ENCODE data around the gene AIFM3.
"Not testable (repeated sequence)": the region's sequence is repeated elsewhere in the genome, so short reads cannot be mapped to it uniquely, and the experiment has no call there.

The AIFM3 gene, protein sequence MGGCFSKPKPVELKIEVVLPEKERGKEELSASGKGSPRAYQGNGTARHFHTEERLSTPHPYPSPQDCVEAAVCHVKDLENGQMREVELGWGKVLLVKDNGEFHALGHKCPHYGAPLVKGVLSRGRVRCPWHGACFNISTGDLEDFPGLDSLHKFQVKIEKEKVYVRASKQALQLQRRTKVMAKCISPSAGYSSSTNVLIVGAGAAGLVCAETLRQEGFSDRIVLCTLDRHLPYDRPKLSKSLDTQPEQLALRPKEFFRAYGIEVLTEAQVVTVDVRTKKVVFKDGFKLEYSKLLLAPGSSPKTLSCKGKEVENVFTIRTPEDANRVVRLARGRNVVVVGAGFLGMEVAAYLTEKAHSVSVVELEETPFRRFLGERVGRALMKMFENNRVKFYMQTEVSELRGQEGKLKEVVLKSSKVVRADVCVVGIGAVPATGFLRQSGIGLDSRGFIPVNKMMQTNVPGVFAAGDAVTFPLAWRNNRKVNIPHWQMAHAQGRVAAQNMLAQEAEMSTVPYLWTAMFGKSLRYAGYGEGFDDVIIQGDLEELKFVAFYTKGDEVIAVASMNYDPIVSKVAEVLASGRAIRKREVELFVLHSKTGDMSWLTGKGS

GRCh38 chr22:20966883-20967696 is at the start of gene AIFM3:
Gene AIFM3, plus strand, starts transcription at chr22:20967255. Its CDS starts 690 bp downstream, at chr22:20967945.
- no peak for DNase-seq

- no peak for DNase-seq
Observed at GRCh38 chr22:20918663-20919218, 48.3 kb upstream of the AIFM3 start.

GRCh38 chr22:20919718-20920117 is 47.3 kb upstream of the AIFM3 start:
- no peak for DNase-seq

GRCh38 chr22:20920881-20921203 is 46.2 kb upstream of the AIFM3 start:
- DNase-seq: no peak

DNA sequence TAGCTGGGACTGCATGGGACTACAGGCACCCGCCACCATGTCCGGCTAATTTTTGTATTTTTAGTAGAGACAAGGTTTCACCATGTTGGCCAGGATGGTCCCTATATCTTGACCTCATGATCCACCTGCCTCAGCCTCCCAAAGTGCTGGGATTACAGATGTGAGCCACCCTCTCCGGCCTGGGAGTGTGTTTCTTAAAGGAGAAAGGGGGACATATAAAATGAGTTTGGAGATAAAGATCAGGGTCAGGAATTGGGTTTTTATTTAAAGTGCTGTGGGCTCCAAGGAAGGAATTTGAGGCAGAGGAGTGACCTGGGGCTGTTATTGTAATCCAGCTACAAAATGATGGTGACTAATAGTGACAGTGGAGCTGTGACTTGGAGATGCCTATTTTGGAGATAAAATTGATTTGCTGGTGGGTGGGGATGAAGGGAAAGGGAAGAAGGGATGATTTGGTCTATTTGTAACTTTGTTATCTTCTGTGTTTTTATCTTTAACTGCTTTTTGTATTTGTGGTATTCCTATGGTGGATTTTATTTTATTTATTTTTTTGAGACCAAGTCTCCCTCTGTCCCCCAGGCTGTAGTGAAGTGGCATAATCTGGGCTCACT is 44.8 kb upstream of the AIFM3 start:
- DNase-seq: no peak

DNA sequence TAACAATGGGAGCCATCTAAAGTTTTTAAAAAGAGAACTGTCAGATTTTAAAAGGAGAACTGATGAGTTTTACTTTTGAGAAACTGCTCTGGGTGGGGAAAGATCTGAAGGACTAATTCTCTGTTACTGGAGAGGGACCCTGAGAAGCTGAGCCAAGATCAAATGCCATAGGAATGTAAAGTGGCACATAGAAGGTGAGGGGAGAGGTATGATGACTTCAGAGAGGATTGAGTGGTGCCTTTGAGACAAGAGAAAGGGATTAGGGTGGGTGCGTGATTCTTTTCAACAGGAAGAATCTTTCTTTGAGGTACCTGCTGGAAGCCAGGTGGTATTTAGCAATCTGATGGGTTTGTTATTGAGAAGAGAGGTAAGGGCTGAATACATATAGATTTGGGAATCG is 40.8 kb upstream of the AIFM3 start:
- no peak for DNase-seq

DNA sequence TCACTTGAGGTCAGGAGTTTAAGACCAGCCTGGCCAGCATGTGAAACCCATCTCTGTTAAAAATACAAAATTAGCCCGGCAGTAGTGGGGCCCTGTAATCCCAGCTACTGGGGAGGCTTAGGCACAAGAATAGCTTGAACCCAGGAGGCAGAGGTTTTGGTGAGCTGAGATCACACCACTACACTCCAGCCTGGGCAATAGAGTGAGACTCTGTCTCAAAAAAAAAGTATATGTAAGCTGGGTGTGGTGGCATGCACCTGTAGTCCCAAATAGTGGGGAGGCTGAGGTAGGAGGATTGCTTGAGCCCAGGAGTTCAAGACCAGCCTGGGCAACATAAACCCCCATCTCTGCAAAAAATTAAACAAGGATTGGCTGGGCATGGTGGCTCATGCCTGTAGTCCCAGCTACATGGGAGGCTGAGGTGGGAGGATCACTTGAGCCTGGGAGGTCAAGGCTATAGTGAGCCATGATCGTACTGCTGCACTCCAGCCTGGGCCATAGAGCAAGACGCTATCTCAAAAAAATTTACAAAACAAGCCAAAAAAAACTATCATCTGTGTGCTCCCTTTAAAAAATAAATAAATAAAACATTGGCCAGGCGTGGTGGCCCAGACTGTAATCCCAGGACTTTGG is 39.0 kb upstream of the AIFM3 start:
- DNase-seq: no peak

- no peak for DNase-seq
Observed at GRCh38 chr22:20928573-20928967, 38.5 kb upstream of the AIFM3 start.

DNA sequence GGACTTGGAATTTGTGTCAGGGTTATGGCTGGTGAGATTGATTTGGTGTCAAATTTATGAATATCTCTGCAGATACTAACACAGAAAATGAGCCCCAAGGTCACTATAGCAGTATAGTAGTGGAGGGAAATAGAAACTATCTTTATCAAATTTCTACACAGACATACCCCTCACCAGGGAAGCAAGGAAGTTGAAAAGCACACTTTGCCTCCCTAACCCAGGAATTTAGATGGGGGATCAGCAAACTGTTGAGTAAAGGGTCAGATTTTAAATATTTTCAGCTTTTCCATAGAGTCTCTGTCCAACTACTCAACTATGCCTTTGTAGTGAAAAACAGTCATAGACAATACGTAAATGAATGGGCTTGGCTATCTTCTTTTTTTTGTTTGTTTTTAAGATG is 37.1 kb upstream of the AIFM3 start:
- no peak for DNase-seq

GRCh38 chr22:20930435-20930834 is 36.6 kb upstream of the AIFM3 start:
- not testable (repeated sequence) for DNase-seq

GRCh38 chr22:20931126-20931654 is 35.9 kb upstream of the AIFM3 start:
- DNase-seq: no peak

GRCh38 chr22:20933910-20934309 is 33.1 kb upstream of the AIFM3 start:
- DNase-seq: no peak

DNA sequence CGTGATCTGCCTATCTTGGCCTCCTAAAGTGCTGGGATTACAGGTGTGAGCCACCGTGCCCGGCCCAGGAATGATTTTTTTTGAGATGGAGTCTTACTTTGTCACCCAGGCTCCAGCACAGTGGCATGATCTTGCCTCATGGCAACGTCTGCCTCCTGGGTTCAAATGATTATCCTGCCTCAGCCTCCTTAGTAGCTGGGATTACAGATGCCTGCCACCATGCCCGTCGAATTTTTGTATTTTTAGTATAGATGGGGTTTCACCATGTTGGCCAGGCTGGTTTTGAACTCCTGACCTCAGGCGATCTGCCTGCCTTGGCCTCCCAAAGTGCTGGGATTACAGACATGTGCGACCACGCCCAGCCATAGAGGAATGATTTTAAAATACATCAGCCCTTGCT is 32.0 kb upstream of the AIFM3 start:
- not testable (repeated sequence) for DNase-seq

GRCh38 chr22:20935780-20936539 is 31.1 kb upstream of the AIFM3 start:
- DNase-seq: not testable (repeated sequence)

GRCh38 chr22:20937031-20937793 is 29.8 kb upstream of the AIFM3 start:
- DNase-seq: no peak

DNA sequence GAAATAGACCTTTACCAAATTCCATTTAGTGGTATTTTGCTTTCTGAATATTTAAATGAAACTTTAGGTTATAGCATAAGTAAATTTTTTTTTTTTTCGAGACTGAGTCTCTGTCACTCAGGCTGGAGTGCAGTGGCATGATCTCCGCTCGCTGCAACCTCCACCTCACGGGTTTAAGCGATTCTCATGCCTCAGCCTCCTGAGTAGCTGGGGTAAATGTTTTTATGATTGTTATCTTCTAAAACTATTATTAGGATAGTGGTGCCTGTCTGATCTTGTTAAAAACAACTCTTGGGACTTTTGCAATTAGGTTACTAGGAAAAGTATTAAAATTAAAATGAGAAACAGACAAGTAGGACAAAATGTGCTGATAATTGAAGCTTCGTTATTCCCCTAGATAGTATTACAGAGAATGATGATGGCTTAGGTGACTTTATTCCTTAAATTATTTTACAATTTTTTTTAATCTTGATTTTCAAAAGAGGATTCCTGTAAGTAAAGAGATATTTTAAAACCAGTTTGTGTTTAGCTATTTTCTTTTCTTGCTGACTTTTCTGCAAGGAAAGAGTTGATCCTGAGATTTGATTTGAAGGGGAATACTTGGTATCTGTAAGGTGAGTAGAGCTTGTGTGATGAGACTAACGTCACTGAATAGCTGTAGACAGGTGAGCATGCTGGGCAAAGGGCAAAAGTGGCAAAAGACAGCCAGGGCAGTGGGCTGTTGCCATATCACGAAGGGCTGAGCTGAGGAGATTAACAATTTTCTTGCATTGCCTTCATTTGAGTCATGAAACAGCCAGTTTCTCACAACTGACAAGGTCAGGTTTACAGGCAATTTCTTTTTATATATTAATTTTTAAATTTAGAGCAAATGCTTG is 29.0 kb upstream of the AIFM3 start:
- no peak for DNase-seq

GRCh38 chr22:20939457-20940185 is 27.4 kb upstream of the AIFM3 start:
- DNase-seq: not testable (repeated sequence)

GRCh38 chr22:20940186-20940651 is 26.8 kb upstream of the AIFM3 start:
- no peak for DNase-seq

DNA sequence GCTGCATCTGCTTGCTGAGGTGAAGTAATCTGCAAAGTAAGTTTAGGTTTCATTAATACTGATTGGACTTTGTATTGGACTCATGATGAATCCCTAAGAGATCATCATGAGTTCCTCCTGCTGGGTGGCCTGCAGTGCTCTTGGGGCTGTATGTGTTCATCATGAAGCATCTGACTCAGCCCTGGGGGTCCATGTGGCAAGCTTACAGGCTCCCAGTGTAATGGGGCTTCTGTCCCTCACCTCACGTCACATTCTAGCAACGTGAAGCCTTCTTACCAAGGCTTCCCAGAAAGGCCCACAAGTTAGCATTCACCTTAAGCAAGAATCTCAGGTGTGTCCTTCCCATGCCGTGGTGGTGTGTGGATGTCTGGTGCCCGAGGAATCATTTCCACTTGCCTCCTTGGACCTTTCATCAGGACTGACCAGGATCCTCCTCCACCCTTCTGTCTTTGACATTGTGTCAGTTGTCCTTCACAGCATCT is 26.1 kb upstream of the AIFM3 start:
- DNase-seq: no peak

Data from stimulated activated CD4-positive, alpha-beta T cell treated with anti-CD3 and anti-CD28 coated beads, Interleukin-2, amount 100 ng/mL, for 24 hours (primary cell).